Measurements from ENCODE around the gene IMP3.
A peak's percentile ranks its signal among the peaks of the same experiment; 100 is the strongest.

The IMP3 gene

DNA sequence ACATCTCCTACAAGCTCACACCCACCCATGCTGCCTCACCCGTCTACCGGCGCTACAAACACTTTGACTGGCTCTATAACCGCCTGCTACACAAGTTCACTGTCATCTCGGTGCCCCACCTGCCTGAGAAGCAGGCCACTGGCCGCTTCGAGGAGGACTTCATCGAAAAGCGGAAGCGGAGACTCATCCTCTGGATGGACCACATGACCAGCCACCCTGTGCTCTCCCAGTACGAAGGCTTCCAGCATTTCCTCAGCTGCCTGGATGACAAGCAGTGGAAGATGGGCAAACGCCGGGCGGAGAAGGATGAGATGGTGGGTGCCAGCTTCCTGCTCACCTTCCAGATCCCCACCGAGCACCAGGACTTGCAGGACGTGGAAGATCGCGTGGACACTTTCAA is 9.8 kb upstream of the IMP3 start:
- H3K27ac ChIP-seq (ENCODE audit: low read length), result no peak overlapping the region
- no CpG with 5 or more reads among the region's 18 CpGs for WGBS (ENCODE audit: insufficient coverage, insufficient read length)
- H3K4me1 ChIP-seq (ENCODE audit: control insufficient read depth, insufficient read depth, low read length), result peaks cover 9% of the 10 kb centered on the region
- H3K36me3 ChIP-seq (ENCODE audit: control insufficient read depth, insufficient read depth, low read length), result no peaks in the 10 kb centered on the region; the same call in 1 of the 2 replicates
- no peaks in the 10 kb centered on the region for H3K9me3 ChIP-seq (ENCODE audit: control insufficient read depth, insufficient read depth, low read length)
- no peaks in the 10 kb centered on the region; the same call in 1 of the 2 replicates for H3K27me3 ChIP-seq (ENCODE audit: control insufficient read depth, insufficient read depth, low read length)
- no peak for DNase-seq (ENCODE audit: low read depth, low spot score)
- no peak overlapping the region for H3K4me3 ChIP-seq (ENCODE audit: low read length)

DNA sequence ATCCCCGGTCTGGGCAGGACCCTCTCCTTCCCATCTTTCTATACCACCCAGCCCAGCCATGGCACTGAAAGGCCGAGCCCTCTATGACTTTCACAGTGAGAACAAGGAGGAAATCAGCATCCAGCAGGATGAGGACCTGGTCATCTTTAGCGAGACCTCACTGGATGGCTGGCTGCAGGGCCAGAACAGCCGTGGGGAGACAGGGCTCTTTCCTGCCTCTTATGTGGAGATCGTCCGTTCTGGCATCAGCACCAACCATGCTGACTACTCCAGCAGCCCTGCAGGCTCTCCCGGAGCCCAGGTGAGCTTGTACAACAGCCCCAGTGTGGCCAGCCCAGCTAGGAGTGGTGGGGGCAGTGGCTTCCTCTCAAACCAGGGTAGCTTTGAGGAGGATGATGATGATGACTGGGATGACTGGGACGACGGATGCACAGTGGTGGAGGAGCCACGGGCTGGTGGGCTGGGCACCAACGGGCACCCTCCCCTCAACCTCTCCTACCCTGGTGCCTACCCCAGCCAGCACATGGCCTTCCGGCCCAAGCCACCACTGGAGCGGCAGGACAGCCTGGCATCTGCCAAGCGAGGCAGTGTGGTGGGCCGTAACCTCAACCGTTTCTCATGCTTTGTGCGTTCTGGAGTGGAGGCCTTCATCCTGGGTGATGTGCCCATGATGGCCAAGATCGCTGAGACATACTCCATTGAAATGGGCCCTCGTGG is 9.2 kb upstream of the IMP3 start:
- no CpG with 5 or more reads among the region's 19 CpGs for WGBS (ENCODE audit: insufficient coverage, insufficient read length)
- Histone ChIP-seq H3K4me1 (ENCODE audit: control insufficient read depth, insufficient read depth, low read length) (peaks cover 9% of the 10 kb centered on the region), H3K4me3 (ENCODE audit: low read length) (peak overlapping the region; percentile 69; the same call in 1 of the 2 replicates), H3K36me3 (ENCODE audit: control insufficient read depth, insufficient read depth, low read length) (no peaks in the 10 kb centered on the region; the same call in 1 of the 2 replicates), H3K9me3 (ENCODE audit: control insufficient read depth, insufficient read depth, low read length) (no peaks in the 10 kb centered on the region), H3K27ac (ENCODE audit: low read length) (no peak overlapping the region), H3K27me3 (ENCODE audit: control insufficient read depth, insufficient read depth, low read length) (no peaks in the 10 kb centered on the region; the same call in 1 of the 2 replicates)
- no peak for DNase-seq (ENCODE audit: low read depth, low spot score)

DNA sequence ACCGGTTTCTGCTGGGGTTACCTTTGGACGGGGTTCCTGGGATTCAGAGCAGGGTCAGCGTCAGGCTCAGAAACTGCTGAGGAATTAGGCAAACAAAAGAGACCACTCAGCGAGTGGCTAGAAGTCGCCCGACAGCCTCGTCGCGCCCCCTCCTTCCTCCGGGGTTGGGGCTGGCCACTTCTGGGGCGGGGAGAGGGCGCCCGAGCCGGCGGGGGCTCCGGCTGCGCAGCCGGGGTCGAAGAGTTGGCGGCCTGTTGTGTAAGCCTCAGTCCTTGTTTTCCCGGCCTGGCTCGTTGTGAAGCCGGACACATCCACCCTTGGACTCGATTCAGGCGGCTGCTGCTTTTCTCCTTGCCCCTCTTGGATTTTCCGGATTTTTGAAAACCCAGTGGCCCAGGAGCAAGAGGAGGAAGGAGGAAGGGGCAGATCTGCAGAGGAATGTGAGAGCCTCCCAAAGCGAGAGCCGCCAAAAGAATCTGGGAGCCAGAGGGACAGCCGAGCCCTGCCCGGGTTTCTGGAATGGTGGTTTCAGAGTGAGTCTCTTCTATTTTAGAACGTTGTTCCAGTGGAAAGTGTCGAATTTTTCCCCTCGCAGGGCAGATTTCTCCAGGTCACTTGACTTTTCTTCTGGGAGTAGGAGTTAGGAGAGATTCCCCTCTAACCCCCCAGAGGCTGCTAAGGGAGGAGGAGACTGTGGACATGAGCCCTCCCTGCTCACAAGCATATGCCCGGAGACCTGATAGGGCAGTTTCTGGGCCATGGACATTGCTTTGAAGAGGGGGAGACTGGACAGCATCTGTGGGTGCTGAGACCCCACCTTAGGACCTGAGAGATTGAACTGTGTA is 8.4 kb upstream of the IMP3 start:
- no peaks in the 10 kb centered on the region; the same call in 1 of the 2 replicates for H3K36me3 ChIP-seq (ENCODE audit: control insufficient read depth, insufficient read depth, low read length)
- no peak for DNase-seq (ENCODE audit: low read depth, low spot score)
- no CpG with 5 or more reads among the region's 34 CpGs for WGBS (ENCODE audit: insufficient coverage, insufficient read length)
- H3K4me3 ChIP-seq (ENCODE audit: low read length), result peak overlapping the region; percentile 69; the same call in 1 of the 2 replicates
- no peak overlapping the region for H3K27ac ChIP-seq (ENCODE audit: low read length)
- H3K27me3 ChIP-seq (ENCODE audit: control insufficient read depth, insufficient read depth, low read length), result no peaks in the 10 kb centered on the region; the same call in 1 of the 2 replicates
- peaks cover 9% of the 10 kb centered on the region for H3K4me1 ChIP-seq (ENCODE audit: control insufficient read depth, insufficient read depth, low read length)
- no peaks in the 10 kb centered on the region for H3K9me3 ChIP-seq (ENCODE audit: control insufficient read depth, insufficient read depth, low read length)

DNA sequence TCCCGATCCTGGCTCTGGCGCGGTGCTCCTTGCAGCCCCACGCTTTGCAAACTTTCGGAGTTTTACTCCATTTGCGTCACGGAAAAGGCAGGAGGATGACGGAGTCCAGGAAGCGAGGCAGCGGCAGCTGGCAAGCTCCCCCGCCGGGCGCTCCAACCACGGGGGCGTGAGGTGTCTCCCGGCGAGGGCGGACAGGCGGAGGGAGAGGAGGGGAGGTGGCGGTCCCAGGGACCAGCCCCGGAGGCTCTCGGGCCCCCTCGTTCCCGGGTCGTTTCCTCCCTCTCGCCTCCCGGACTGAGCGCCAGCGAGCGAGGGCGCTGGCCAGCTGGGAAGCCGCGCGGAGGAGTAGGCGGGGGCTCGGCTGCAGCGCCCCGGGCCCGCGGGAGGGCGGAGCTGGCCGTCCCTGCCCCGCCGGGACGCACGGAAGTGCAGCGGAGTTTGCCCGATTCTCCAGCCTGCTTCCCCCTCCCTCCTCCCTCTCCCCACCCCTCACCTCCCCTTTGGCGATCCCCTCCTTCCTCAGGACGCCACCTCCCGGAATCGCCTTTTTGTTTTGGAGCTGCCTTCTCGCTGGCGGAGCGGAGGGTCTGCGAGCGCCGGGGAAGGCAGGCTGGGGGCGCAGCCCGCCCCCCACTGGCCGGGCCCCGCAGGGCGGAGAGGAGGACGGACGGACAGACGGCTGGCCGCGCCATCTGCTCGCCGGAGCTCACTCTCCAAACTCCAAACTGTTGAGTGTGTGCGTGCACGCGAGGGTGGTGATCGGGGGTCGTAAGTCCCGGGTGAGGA is 7.5 kb upstream of the IMP3 start, which contains the start of gene SNX33:
TSS of gene SNX33 (plus strand) at position 543 of the 786 bp plus-strand sequence. CDS start 1,191 bp downstream, outside the sequence.
- Histone ChIP-seq H3K27me3 (ENCODE audit: control insufficient read depth, insufficient read depth, low read length) (no peaks in the 10 kb centered on the region; the same call in 1 of the 2 replicates), H3K4me1 (ENCODE audit: control insufficient read depth, insufficient read depth, low read length) (peaks cover 9% of the 10 kb centered on the region), H3K36me3 (ENCODE audit: control insufficient read depth, insufficient read depth, low read length) (no peaks in the 10 kb centered on the region; the same call in 1 of the 2 replicates), H3K4me3 (ENCODE audit: low read length) (peak within 1 kb of the TSS; percentile 69), H3K9me3 (ENCODE audit: control insufficient read depth, insufficient read depth, low read length) (no peaks in the 10 kb centered on the region), H3K27ac (ENCODE audit: low read length) (no peak within 1 kb of the TSS)
- peak; percentile 64 for DNase-seq (ENCODE audit: low read depth, low spot score)
- no CpG with 5 or more reads among the region's 76 CpGs for WGBS (ENCODE audit: insufficient coverage, insufficient read length)

DNA sequence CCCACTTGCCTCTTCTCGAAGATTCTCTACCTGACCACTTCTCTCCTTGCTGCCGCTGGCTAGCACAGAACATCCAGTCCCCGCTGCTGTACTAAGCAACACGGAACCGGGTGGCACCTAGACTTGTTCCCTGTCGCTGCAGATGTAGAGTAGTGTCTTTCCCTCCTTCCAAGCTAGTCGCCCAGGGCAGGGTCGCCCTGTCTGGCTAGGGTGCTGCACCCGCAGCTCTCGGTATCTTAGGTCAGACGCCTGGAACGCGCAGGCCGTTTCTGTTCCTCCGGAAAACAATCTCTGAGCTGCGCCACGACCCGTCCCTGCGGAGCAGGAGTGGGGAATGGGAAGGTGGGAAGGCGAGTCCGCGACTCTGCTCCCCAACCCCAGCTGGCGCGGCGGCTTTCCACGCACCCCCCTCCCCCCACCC is 6.9 kb upstream of the IMP3 start:
- DNase-seq (ENCODE audit: low read depth, low spot score), result no peak
- no CpG with 5 or more reads among the region's 26 CpGs for WGBS (ENCODE audit: insufficient coverage, insufficient read length)
- Histone ChIP-seq H3K4me1 (ENCODE audit: control insufficient read depth, insufficient read depth, low read length) (peaks cover 9% of the 10 kb centered on the region), H3K36me3 (ENCODE audit: control insufficient read depth, insufficient read depth, low read length) (no peaks in the 10 kb centered on the region; the same call in 1 of the 2 replicates), H3K9me3 (ENCODE audit: control insufficient read depth, insufficient read depth, low read length) (no peaks in the 10 kb centered on the region), H3K27me3 (ENCODE audit: control insufficient read depth, insufficient read depth, low read length) (no peaks in the 10 kb centered on the region; the same call in 1 of the 2 replicates), H3K27ac (ENCODE audit: low read length) (no peak overlapping the region), H3K4me3 (ENCODE audit: low read length) (peak overlapping the region; percentile 69)

DNA sequence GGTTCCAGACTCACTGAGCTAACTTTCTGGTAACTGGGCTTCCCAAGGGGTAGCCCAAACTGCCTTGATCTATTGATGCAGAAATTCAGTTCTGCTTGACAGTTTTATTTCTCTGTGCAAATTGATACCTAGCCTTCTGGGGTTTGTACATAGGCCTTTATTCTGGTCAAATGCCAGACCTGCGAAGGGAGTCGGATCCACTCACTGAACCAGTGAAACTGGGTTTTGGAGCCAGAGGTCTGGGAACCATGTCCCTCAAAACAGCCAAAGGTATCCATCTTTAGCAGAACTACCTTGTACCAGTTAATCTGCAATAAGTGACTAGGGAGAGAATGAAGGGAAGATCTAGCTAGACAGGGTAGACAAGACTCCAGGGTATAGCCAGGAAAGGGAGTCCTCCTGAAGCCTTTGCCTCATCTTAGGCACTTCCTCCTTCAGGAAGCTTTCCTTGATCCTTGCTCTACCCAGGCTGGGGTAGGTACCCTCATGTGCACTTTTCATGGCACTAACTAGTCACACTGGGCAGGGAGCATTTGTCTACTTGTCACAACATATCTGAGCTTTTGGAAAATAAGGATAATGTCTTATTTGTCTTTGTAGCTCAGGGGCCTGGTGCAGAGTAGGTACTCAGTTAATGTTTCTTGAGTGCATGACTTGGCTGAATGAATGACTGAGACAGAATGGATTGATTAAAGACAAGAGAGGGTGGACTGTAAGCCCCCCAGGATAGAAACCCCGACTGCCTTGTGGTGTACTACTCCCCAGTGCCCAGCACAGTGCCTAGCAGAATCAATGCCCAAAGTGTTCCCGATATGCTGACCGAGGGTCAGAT is 6.3 kb upstream of the IMP3 start:
- Histone ChIP-seq H3K4me3 (ENCODE audit: low read length) (peak overlapping the region; percentile 69; the same call in 1 of the 2 replicates), H3K36me3 (ENCODE audit: control insufficient read depth, insufficient read depth, low read length) (no peaks in the 10 kb centered on the region; the same call in 1 of the 2 replicates), H3K4me1 (ENCODE audit: control insufficient read depth, insufficient read depth, low read length) (peaks cover 8% of the 10 kb centered on the region), H3K27ac (ENCODE audit: low read length) (no peak overlapping the region), H3K27me3 (ENCODE audit: control insufficient read depth, insufficient read depth, low read length) (no peaks in the 10 kb centered on the region; the same call in 1 of the 2 replicates), H3K9me3 (ENCODE audit: control insufficient read depth, insufficient read depth, low read length) (no peaks in the 10 kb centered on the region)
- WGBS (ENCODE audit: insufficient coverage, insufficient read length), result no CpG with 5 or more reads among the region's 5 CpGs
- no peak for DNase-seq (ENCODE audit: low read depth, low spot score)

DNA sequence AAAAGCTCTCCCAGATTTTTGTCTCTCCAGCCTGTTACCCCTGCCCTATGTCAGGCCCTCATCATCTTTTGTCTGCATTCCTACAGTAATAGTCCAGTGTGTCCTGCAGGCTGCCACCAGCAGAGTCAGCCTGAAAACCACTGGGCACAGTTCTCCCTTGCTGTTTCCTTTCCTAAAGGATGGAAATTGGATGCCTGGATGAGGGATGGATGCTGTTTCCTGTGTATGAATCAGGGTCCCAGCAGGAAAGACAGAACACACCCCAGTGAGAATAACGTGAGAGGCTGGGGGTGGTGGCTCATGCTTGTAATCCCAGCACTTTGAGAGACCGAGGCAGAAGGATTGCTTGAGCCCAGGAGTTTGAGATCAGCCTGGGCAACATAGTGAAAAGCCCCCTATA is 4.4 kb upstream of the IMP3 start:
- WGBS (ENCODE audit: insufficient coverage, insufficient read length), result no CpG with 5 or more reads among the region's 2 CpGs
- H3K27ac ChIP-seq (ENCODE audit: low read length), result no peak overlapping the region
- H3K27me3 ChIP-seq (ENCODE audit: control insufficient read depth, insufficient read depth, low read length), result no peaks in the 10 kb centered on the region; the same call in 1 of the 2 replicates
- H3K9me3 ChIP-seq (ENCODE audit: control insufficient read depth, insufficient read depth, low read length), result no peaks in the 10 kb centered on the region
- H3K36me3 ChIP-seq (ENCODE audit: control insufficient read depth, insufficient read depth, low read length), result no peaks in the 10 kb centered on the region
- peaks cover 6% of the 10 kb centered on the region for H3K4me1 ChIP-seq (ENCODE audit: control insufficient read depth, insufficient read depth, low read length)
- H3K4me3 ChIP-seq (ENCODE audit: low read length), result no peak overlapping the region
- no peak for DNase-seq (ENCODE audit: low read depth, low spot score)

DNA sequence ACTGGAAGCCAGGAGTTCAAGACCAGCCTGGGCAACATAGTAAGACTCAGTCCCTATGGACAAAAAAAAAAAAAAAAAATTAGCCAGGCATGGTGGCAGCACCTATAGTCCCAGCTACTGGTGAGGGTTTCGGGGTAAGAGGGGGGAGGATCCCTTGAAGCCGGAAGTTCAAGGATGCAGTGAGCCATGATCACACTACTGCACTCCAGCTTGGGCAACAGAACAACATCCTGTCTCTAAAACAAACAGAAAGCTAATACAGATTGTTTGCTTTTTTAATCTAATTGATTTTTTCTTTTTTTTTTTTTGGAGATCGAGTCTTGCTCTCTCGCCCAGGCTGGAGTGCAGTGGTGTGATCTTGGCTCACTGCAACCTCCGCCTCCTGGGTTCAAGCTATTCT is 1.6 kb upstream of the IMP3 start:
- Histone ChIP-seq H3K27me3 (ENCODE audit: control insufficient read depth, insufficient read depth, low read length) (no peaks in the 10 kb centered on the region; the same call in 1 of the 2 replicates), H3K9me3 (ENCODE audit: control insufficient read depth, insufficient read depth, low read length) (no peaks in the 10 kb centered on the region), H3K4me1 (ENCODE audit: control insufficient read depth, insufficient read depth, low read length) (0 out of 2 replicates have a peak, but pooled peaks cover 4% of the 10 kb centered on the region), H3K36me3 (ENCODE audit: control insufficient read depth, insufficient read depth, low read length) (no peaks in the 10 kb centered on the region), H3K27ac (ENCODE audit: low read length) (no peak overlapping the region), H3K4me3 (ENCODE audit: low read length) (no peak overlapping the region)
- no CpG with 5 or more reads among the region's 5 CpGs for WGBS (ENCODE audit: insufficient coverage, insufficient read length)
- DNase-seq (ENCODE audit: low read depth, low spot score), result no peak

DNA sequence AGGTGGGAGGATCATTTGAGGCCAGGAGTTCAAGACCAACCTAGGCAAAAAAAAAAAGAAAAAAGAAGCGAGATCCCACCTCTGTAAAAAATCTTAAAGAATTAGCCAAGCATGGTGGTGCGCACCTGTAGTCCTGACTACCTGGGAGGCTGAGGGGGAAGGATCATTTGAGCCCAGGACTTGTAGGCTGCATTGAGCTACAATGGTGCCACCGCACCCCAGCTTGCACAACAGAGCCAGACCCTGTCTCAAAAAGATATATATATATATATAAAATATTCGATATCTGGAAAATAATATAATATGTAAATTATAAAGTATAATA is 1.1 kb upstream of the IMP3 start:
- 0 out of 2 replicates have a peak, but pooled peaks cover 4% of the 10 kb centered on the region for H3K4me1 ChIP-seq (ENCODE audit: control insufficient read depth, insufficient read depth, low read length)
- no peaks in the 10 kb centered on the region; the same call in 1 of the 2 replicates for H3K27me3 ChIP-seq (ENCODE audit: control insufficient read depth, insufficient read depth, low read length)
- no CpG with 5 or more reads among the region's 4 CpGs for WGBS (ENCODE audit: insufficient coverage, insufficient read length)
- no peak overlapping the region for H3K27ac ChIP-seq (ENCODE audit: low read length)
- no peaks in the 10 kb centered on the region for H3K36me3 ChIP-seq (ENCODE audit: control insufficient read depth, insufficient read depth, low read length)
- H3K9me3 ChIP-seq (ENCODE audit: control insufficient read depth, insufficient read depth, low read length), result no peaks in the 10 kb centered on the region
- H3K4me3 ChIP-seq (ENCODE audit: low read length), result no peak overlapping the region
- DNase-seq (ENCODE audit: low read depth, low spot score), result no peak

Measured in iPS DF 6.9 (cell line).